GM12875 (cell line): ENCODE measurements around the gene BARD1.
A peak's percentile ranks its signal among the peaks of the same experiment; 100 is the strongest.

Experiments used
- H3K4me3 ChIP-seq: one replicate; pipeline ENCODE4 v1.5.1; 2011; ENCODE audit warnings: low read depth, low read length, control low read depth
- TF ChIP-seq, protein P1 (sequence below): IDR thresholded peaks from 2 replicates; pipeline ENCODE4 v1.5.1; 2011; ENCODE audit warnings: low read depth, mild to moderate bottlenecking, control low read depth, inconsistent platforms, low read length, moderate library complexity, borderline replicate concordance; ENCODE audit not compliant: insufficient read depth

Gene BARD1

DNA sequence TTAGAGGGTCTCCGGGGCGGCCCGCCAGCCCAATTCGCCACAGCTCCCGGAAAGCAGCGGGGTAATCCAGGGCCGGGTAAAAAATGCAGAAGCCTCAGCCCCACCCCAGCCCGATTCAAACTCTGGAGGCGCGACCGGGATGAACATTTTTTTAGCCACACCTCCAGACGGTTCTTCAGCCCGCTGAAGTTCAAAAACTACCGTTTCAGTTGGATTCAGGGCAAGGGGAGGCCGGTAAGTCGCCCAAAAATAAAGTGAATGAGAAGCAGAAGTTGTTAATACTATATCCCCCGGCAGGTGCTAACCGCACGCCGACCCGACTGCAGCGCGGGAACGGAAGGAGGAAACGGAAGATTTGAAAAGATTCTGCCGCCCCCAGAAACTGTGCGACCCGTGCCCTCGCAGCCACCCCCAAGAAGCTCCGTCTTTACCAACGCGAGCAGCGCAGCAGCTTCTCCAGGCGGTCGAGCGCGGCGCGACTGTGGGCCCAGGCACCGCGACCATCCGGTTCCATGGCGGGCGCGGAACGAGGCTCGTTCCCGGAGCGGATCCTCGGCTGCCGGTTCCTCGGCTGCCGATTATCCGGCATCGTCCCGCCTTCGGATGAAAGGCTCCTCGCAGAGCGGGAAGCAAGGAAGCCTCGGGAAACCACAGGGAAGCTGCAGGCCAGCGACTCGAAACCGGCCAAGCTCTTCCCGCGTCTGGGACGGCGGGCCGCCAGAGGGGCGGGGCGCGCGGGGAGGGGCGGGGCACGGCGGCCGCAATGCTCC is at the start of gene BARD1:
TSS of gene BARD1 (minus strand) at position 703 of the 770 bp plus-strand sequence. CDS start at position 589, 114 bp downstream.
- peak within 1 kb of the TSS; percentile 82 for H3K4me3 ChIP-seq
- TF ChIP-seq, protein P1, sequence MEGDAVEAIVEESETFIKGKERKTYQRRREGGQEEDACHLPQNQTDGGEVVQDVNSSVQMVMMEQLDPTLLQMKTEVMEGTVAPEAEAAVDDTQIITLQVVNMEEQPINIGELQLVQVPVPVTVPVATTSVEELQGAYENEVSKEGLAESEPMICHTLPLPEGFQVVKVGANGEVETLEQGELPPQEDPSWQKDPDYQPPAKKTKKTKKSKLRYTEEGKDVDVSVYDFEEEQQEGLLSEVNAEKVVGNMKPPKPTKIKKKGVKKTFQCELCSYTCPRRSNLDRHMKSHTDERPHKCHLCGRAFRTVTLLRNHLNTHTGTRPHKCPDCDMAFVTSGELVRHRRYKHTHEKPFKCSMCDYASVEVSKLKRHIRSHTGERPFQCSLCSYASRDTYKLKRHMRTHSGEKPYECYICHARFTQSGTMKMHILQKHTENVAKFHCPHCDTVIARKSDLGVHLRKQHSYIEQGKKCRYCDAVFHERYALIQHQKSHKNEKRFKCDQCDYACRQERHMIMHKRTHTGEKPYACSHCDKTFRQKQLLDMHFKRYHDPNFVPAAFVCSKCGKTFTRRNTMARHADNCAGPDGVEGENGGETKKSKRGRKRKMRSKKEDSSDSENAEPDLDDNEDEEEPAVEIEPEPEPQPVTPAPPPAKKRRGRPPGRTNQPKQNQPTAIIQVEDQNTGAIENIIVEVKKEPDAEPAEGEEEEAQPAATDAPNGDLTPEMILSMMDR: no peak

- TF ChIP-seq, protein P1: no peak
- H3K4me3 ChIP-seq: no peak overlapping the region
Observed at GRCh38 chr2:214856137-214856536, 46.7 kb upstream of the BARD1 start.

- H3K4me3 ChIP-seq: no peak overlapping the region
- TF ChIP-seq, protein P1: no peak
Observed at GRCh38 chr2:214853906-214854305, 44.4 kb upstream of the BARD1 start.

DNA sequence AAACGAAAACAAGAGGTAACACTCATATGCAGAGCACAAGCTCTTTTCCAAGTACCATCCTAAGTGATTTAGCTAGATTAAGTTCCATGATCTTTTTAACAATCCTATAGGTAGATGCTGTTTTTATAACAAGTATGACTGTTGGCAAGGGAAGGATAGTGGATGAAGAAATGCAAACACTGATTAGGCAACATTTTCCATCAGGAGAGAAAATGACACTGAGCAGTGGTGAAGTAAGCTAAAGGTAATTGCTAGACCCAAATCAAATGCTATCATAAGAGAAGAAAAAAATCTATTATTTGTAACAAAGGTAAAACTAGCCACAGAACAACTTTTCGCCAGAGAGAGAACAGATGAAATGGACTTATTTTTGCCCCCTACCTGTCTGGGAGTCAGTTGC is 34.3 kb upstream of the BARD1 start:
- TF ChIP-seq, protein P1: no peak

GRCh38 chr2:214839464-214839863 is 30.0 kb upstream of the BARD1 start:
- H3K4me3 ChIP-seq: no peak overlapping the region
- TF ChIP-seq, protein P1: no peak

More for the DNA sequence above, 34.3 kb upstream of the BARD1 start:
- no peak overlapping the region for H3K4me3 ChIP-seq

- TF ChIP-seq, protein P1: no peak
- H3K4me3 ChIP-seq: no peak overlapping the region
Observed at GRCh38 chr2:214837466-214837865, 28.0 kb upstream of the BARD1 start.

- H3K4me3 ChIP-seq: no peak overlapping the region
- TF ChIP-seq, protein P1: no peak
Observed at GRCh38 chr2:214836568-214836967, 27.1 kb upstream of the BARD1 start.
